IPS-15b (cell line): ENCODE data around the gene SMAD3.

Source experiments
- H3K27me3 ChIP-seq: one replicate; pipeline ENCODE4 v1.6.1; 2013; ENCODE audit warnings: low read length; ENCODE audit not compliant: control insufficient read depth, insufficient read depth
- H3K36me3 ChIP-seq: one replicate; pipeline ENCODE4 v1.6.1; 2013; ENCODE audit warnings: low read length; ENCODE audit not compliant: control insufficient read depth, insufficient read depth
- H3K4me1 ChIP-seq: one replicate; pipeline ENCODE4 v1.6.1; 2013; ENCODE audit warnings: mild to moderate bottlenecking, low read length; ENCODE audit not compliant: control insufficient read depth, insufficient read depth
- H3K4me3 ChIP-seq: one replicate; pipeline ENCODE4 v1.5.1; 2013; ENCODE audit warnings: low read depth, low read length
- H3K9ac ChIP-seq: one replicate; pipeline ENCODE4 v1.6.1; 2013; ENCODE audit warnings: low read depth, mild to moderate bottlenecking, low read length
- H3K9me3 ChIP-seq: one replicate; pipeline ENCODE4 v1.6.1; 2013; ENCODE audit warnings: mild to moderate bottlenecking, low read length; ENCODE audit not compliant: control insufficient read depth, insufficient read depth

SMAD3 gene

GRCh38 chr15:67133738-67134066, 68.3 kb downstream of the SMAD3 start:
- no peak overlapping the region for H3K4me3 ChIP-seq
- H3K9ac ChIP-seq = no peak overlapping the region
- no peaks in the 10 kb centered on the region for H3K27me3 ChIP-seq
- no peaks in the 10 kb centered on the region for H3K36me3 ChIP-seq
- H3K4me1 ChIP-seq = peaks cover 21% of the 10 kb centered on the region
- H3K9me3 ChIP-seq = no peaks in the 10 kb centered on the region

- Histone ChIP-seq H3K4me3 (no peak overlapping the region), H3K4me1 (peaks cover 26% of the 10 kb centered on the region), H3K36me3 (no peaks in the 10 kb centered on the region), H3K9me3 (no peaks in the 10 kb centered on the region), H3K27me3 (no peaks in the 10 kb centered on the region), H3K9ac (no peak overlapping the region)
Observed at GRCh38 chr15:67134067-67134838, 68.9 kb downstream of the SMAD3 start.

- Histone ChIP-seq H3K9ac (no peak overlapping the region), H3K9me3 (no peaks in the 10 kb centered on the region), H3K4me3 (no peak overlapping the region), H3K36me3 (no peaks in the 10 kb centered on the region), H3K27me3 (no peaks in the 10 kb centered on the region), H3K4me1 (peaks cover 27% of the 10 kb centered on the region)
Observed at GRCh38 chr15:67134871-67135492, 69.6 kb downstream of the SMAD3 start.

GRCh38 chr15:67135494-67135893, 70.1 kb downstream of the SMAD3 start:
- no peaks in the 10 kb centered on the region for H3K9me3 ChIP-seq
- no peaks in the 10 kb centered on the region for H3K36me3 ChIP-seq
- H3K9ac ChIP-seq = no peak overlapping the region
- H3K4me3 ChIP-seq = no peak overlapping the region
- H3K27me3 ChIP-seq = no peaks in the 10 kb centered on the region
- peaks cover 27% of the 10 kb centered on the region for H3K4me1 ChIP-seq

GRCh38 chr15:67136802-67137201, 71.4 kb downstream of the SMAD3 start:
- H3K9ac ChIP-seq = no peak overlapping the region
- H3K4me3 ChIP-seq = no peak overlapping the region
- peaks cover 21% of the 10 kb centered on the region for H3K4me1 ChIP-seq

GRCh38 chr15:67137319-67137718, 71.9 kb downstream of the SMAD3 start:
- H3K9me3 ChIP-seq = no peaks in the 10 kb centered on the region
- peaks cover 21% of the 10 kb centered on the region for H3K4me1 ChIP-seq
- no peaks in the 10 kb centered on the region for H3K27me3 ChIP-seq
- no peak overlapping the region for H3K9ac ChIP-seq
- H3K36me3 ChIP-seq = no peaks in the 10 kb centered on the region
- H3K4me3 ChIP-seq = no peak overlapping the region

More at GRCh38 chr15:67136802-67137201, 71.4 kb downstream of the SMAD3 start:
- no peaks in the 10 kb centered on the region for H3K9me3 ChIP-seq
- no peaks in the 10 kb centered on the region for H3K36me3 ChIP-seq
- no peaks in the 10 kb centered on the region for H3K27me3 ChIP-seq

GRCh38 chr15:67137951-67138848, 72.8 kb downstream of the SMAD3 start:
- H3K27me3 ChIP-seq = no peaks in the 10 kb centered on the region
- H3K36me3 ChIP-seq = no peaks in the 10 kb centered on the region
- H3K9ac ChIP-seq = no peak overlapping the region
- peaks cover 21% of the 10 kb centered on the region for H3K4me1 ChIP-seq
- H3K4me3 ChIP-seq = no peak overlapping the region
- no peaks in the 10 kb centered on the region for H3K9me3 ChIP-seq

GRCh38 chr15:67138891-67139855, 73.8 kb downstream of the SMAD3 start:
- Histone ChIP-seq H3K4me1 (peaks cover 21% of the 10 kb centered on the region), H3K36me3 (no peaks in the 10 kb centered on the region), H3K4me3 (no peak overlapping the region), H3K27me3 (no peaks in the 10 kb centered on the region), H3K9ac (peak overlapping the region; percentile 51), H3K9me3 (no peaks in the 10 kb centered on the region)

GRCh38 chr15:67140078-67140833, 74.9 kb downstream of the SMAD3 start:
- peaks cover 24% of the 10 kb centered on the region for H3K4me1 ChIP-seq
- no peaks in the 10 kb centered on the region for H3K27me3 ChIP-seq
- no peak overlapping the region for H3K9ac ChIP-seq
- no peak overlapping the region for H3K4me3 ChIP-seq
- no peaks in the 10 kb centered on the region for H3K9me3 ChIP-seq
- H3K36me3 ChIP-seq = no peaks in the 10 kb centered on the region

- H3K36me3 ChIP-seq = no peaks in the 10 kb centered on the region
- H3K9me3 ChIP-seq = no peaks in the 10 kb centered on the region
- H3K4me1 ChIP-seq = peaks cover 36% of the 10 kb centered on the region
- no peak overlapping the region for H3K9ac ChIP-seq
- H3K4me3 ChIP-seq = no peak overlapping the region
- no peaks in the 10 kb centered on the region for H3K27me3 ChIP-seq
Observed at GRCh38 chr15:67142092-67142766, 76.8 kb downstream of the SMAD3 start.
